Measurements from ENCODE around the gene SMPD1. TPM values are rescaled to one million over a fixed set of nuclear protein-coding genes. Genes with fewer than 3 reads are reported as not detected.
A peak's percentile ranks its signal among the peaks of the same experiment; 100 is the strongest.

The SMPD1 gene
- total RNA-seq, 1 experiment from 2014 or later = 4.5 TPM

GRCh38 chr11:6443269-6444003 is 53.2 kb downstream of the SMPD1 start:
- Histone ChIP-seq H2AFZ (ENCODE audit: low read length) (no peak overlapping the region), H3K79me2 (ENCODE audit: insufficient read depth, low read length) (no peaks in the 10 kb centered on the region), H3K27me3 (ENCODE audit: insufficient read depth, low read length) (no peaks in the 10 kb centered on the region), H3K23me2 (ENCODE audit: insufficient read length, low read depth, low read length, poor library complexity, severe bottlenecking) (no peaks in the 10 kb centered on the region), H3K4ac (ENCODE audit: low read depth, low read length) (no peak overlapping the region), H3K27ac (ENCODE audit: insufficient read length, low read depth, low read length) (no peak overlapping the region), H4K8ac (replicated peaks; ENCODE audit: insufficient read length, low read depth, low read length) (no peak overlapping the region), H3K4me1 (ENCODE audit: insufficient read depth, low read length) (no peaks in the 10 kb centered on the region), H3K9ac (ENCODE audit: extremely low read depth, insufficient read length, low read length) (no peak overlapping the region), H3K56ac (ENCODE audit: insufficient read length, low read depth, low read length) (no peak overlapping the region), H4K91ac (ENCODE audit: insufficient read length, low read depth, low read length) (no peak overlapping the region), H2BK120ac (ENCODE audit: low read depth, low read length, poor library complexity, severe bottlenecking) (no peak overlapping the region), H3K14ac (ENCODE audit: insufficient read depth, low read length) (no peak overlapping the region), H2BK20ac (ENCODE audit: low read depth, low read length, poor library complexity, severe bottlenecking) (no peak overlapping the region), H3K23ac (ENCODE audit: insufficient read length, low read depth, low read length) (no peak overlapping the region), H3K18ac (ENCODE audit: insufficient read length, low read depth, low read length) (no peak overlapping the region), H2BK5ac (ENCODE audit: insufficient read length, low read length) (no peak overlapping the region), H3K4me2 (ENCODE audit: insufficient read depth, insufficient read length, low read length) (no peak overlapping the region), H2AK5ac (ENCODE audit: insufficient read length, low read length) (no peak overlapping the region), H4K5ac (ENCODE audit: insufficient read length, low read depth, low read length) (no peak overlapping the region), H3K79me1 (ENCODE audit: insufficient read depth, low read depth, low read length, poor library complexity, severe bottlenecking) (no peaks in the 10 kb centered on the region), H3T11ph (ENCODE audit: low read length) (no peak overlapping the region), H2BK15ac (ENCODE audit: low read depth, low read length) (no peak overlapping the region), H2BK12ac (ENCODE audit: insufficient read length, low read depth, low read length) (no peak overlapping the region), H4K20me1 (ENCODE audit: control insufficient read depth, insufficient read depth, insufficient read length) (no peaks in the 10 kb centered on the region), H3K9me3 (ENCODE audit: control insufficient read depth, low read depth, low read length) (no peaks in the 10 kb centered on the region)
- H3K36me3 Mint-ChIP-seq (ENCODE audit: insufficient read depth in 1 of 3, low read depth in 3 of 3) = no peaks in the 10 kb centered on the region; a peak in 1 of 7 replicates
- WGBS (ENCODE audit: extremely low coverage, insufficient read length, low lambda C conversion rate) = no CpG with 5 or more reads among the region's 5 CpGs
- TF ChIP-seq CTCF (conservative IDR thresholded peaks at IDR 0.05) = peak; percentile 90
- peak; percentile 72 for DNase-seq
- H3K27me3 Mint-ChIP-seq (ENCODE audit: low read depth) = no peaks in the 10 kb centered on the region
- H3K27ac Mint-ChIP-seq = no peak overlapping the region
- peaks cover 0 to 3% of the 10 kb centered on the region in 2 experiments; a peak in 1 of 4 replicates for H3K4me1 Mint-ChIP-seq
- no peak overlapping the region for H3K4me3 Mint-ChIP-seq
- H3K9me3 Mint-ChIP-seq = no peaks in the 10 kb centered on the region

Other genes starting within 250 kb of the SMPD1 start
- not detected in 2 replicates for gene OR52B2, start 220.1 kb upstream of the SMPD1 start, total RNA-seq (2021)
- gene OR52W1, start 191.2 kb upstream of the SMPD1 start, total RNA-seq (2021) = not detected in 2 replicates
- gene C11orf42, start 184.9 kb upstream of the SMPD1 start, total RNA-seq (2021) = not detected in 2 replicates
- gene FHIP1B, start 155.8 kb upstream of the SMPD1 start, total RNA-seq (2021) = 27.4 and 28.5 TPM in 2 replicates
- gene CNGA4, start 151.4 kb upstream of the SMPD1 start, total RNA-seq (2021) = 0.11 and 0.20 TPM in 2 replicates
- gene CCKBR, start 130.6 kb upstream of the SMPD1 start, total RNA-seq (2021) = 10.6 and 10.9 TPM in 2 replicates
- 56.7 and 60.0 TPM in 2 replicates for gene CAVIN3, start 70.0 kb upstream of the SMPD1 start, total RNA-seq (2021)
- gene APBB1, start 28.6 kb downstream of the SMPD1 start, total RNA-seq (2021) = 34.8 and 37.0 TPM in 2 replicates
- gene HPX, start 50.5 kb downstream of the SMPD1 start, total RNA-seq (2021) = 1.0 and 1.2 TPM in 2 replicates
- 12.3 and 14.4 TPM in 2 replicates for gene TRIM3, start 83.5 kb downstream of the SMPD1 start, total RNA-seq (2021)
- 50.4 and 55.1 TPM in 2 replicates for gene ARFIP2, start 90.9 kb downstream of the SMPD1 start, total RNA-seq (2021)
- gene TIMM10B, start 91.0 kb downstream of the SMPD1 start, total RNA-seq (2021) = 49.9 and 50.3 TPM in 2 replicates
- 3.5 TPM in 2 replicates for gene DNHD1, start 106.8 kb downstream of the SMPD1 start, total RNA-seq (2021)
- gene RRP8, start 213.1 kb downstream of the SMPD1 start, total RNA-seq (2021) = 14.2 and 16.0 TPM in 2 replicates
- 96.2 and 100 TPM in 2 replicates for gene ILK, start 213.3 kb downstream of the SMPD1 start, total RNA-seq (2021)
- 198 and 207 TPM in 2 replicates for gene TAF10, start 221.7 kb downstream of the SMPD1 start, total RNA-seq (2021)
- 37.2 and 37.5 TPM in 2 replicates for gene TPP1, start 228.9 kb downstream of the SMPD1 start, total RNA-seq (2021)

Data from H9 (cell line).